Activated naive CD4-positive, alpha-beta T cell treated with anti-CD3 and anti-CD28 coated beads, Interleukin-2, amount 50 U/mL, for 16 hours (primary cell): ENCODE measurements around the gene SURF2.

Experiments
- DNase-seq: peaks from one replicate; pipeline ENCODE4 v3.0.0-alpha.2; 2020

Gene SURF2

DNA sequence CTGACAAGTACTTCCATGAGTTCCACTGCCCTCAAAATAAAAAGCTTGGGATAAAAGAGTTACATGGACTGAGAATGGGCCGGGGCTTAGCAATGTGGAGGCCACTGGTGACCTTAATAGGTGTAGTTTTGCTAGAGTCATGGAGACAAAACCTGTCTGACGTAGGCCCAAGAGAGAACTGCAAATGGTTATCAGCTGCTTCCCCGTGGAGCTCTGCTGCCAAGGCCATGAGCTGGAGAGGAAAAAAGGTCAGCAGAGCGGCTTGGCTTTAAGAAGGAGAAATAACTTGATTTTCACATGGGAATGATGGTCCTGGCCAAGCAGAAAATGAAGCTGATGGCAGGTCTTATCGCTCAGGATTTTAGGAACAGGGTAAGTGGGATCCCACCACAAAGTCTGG lies 16.7 kb upstream of the SURF2 start:
- DNase-seq = no peak

- DNase-seq = no peak
These were observed 16.1 kb upstream of the SURF2 start for GRCh38 chr9:133340256-133340655.

- no peak for DNase-seq
These were observed 15.4 kb upstream of the SURF2 start for GRCh38 chr9:133340916-133341315.

- DNase-seq = no peak
These were observed 14.8 kb upstream of the SURF2 start for GRCh38 chr9:133341369-133342068.

DNA sequence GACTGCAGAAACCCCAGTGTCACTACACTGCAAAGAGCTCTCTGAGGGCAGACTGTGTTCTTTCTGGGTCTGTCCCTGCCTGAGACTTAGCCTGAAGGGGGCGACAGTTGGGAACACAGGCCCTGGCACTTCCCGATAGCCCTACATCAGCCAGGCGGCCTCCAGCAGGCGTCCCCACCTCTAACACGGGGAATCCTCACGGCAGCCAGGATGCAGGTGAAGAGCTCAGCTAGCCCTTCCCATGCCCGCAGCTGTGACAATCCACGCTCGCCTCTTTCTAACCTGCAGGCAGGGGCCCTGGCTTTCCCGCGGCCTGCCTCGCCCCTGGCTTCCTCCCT lies 14.3 kb upstream of the SURF2 start:
- no peak for DNase-seq

DNA sequence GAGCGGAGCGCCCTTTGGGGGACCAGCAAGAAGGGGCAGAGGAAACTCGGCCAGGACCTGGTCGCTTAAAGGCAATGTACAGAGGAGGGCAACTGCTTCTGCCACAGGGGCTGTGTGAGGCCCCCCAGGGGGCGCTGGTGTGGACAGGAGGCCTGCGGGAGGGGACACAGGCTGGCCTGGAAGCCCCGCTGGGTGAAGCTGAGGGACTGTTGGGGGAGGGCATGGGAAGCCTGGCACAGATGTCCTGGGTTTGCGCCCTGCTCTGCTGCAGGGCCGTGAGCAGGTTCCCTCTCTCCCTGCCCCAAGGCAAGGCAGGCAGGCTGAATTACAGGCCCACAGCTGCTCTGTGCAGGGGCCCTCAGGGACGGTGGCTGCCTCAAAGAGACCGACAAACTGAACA lies 13.8 kb upstream of the SURF2 start:
- DNase-seq = no peak

GRCh38 chr9:133344071-133344470 lies 12.3 kb upstream of the SURF2 start:
- DNase-seq = no peak

GRCh38 chr9:133344979-133345378 lies 11.4 kb upstream of the SURF2 start:
- DNase-seq = no peak

DNA sequence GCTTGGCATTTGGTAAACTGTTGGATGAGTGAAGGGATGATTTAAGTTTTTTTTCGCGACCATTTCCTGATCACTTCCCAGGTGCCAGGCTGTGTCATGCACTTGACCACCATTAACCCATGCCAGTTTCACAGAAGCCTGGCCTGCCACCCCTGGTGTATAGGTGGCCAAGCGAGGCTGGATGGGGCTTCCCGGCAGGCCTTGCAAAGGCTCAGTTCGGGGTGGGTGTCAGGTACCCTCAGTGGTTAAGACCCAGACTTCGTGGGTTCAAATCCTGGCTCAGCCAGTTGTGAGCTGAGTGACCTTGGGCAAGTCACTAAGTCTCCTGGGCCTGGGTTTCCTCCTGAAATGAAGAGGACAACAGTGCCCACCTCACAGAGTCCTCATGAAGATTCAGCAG lies 10.8 kb upstream of the SURF2 start:
- no peak for DNase-seq

GRCh38 chr9:133346021-133346785 lies 10.1 kb upstream of the SURF2 start:
- no peak for DNase-seq

DNA sequence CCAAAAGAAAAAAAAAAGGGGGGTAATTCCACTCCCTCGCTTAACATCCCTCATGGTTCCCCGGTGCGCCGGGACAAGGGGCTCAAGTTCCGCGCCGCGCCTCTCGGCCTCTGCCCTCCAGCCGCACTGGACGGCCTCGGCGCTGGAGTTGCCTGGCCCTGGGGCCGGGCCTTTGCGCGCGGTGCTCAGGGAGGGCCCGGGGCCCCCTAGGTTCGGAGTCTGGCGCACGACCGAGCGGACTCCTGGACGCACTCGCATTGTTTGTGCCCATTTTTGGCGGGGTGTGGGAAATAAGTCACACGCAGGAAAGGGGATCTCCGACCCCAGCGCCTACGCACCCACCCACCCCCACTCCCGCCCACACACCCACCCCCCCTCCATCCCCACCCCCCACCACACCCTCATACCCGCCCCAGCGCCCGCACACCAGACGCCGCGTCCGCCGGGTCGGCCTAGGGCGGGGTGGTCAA lies 8.8 kb upstream of the SURF2 start:
- DNase-seq = peak; percentile 53

DNA sequence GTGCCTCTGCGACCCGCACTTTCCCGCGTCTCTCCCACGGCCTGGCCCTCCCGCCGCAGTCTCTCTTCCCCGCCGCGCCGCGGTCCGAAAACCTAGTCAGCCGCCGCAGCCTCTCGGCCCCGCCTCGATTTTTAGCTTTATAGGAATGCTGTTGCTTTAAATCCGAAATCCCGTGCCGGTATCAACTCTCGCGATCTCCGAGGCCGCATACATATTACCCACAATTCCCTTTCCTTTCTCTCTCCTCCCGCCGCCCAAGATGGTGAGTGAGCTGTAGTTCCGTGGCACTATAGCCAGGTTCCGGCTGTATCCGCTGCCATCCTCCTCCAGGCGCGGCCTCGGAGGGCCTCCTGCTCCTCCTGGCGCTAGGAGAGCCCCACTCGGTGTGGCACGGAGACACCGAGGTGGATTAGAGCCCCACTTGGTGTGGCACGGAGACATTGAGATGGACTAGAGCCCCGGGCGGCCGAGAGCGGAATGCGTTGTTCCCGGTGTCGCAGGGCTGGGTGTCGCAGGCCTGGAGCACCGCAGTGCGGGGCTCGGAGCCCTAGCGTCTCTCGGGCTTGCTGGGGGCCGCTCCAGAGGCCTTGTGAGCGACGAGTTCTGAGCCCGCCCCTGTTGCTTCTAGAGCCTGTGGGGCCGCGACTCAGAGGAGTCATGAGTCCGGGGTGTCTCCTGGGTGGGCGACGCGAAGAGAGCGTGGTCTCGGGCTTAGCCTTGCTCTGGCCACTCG lies 8.2 kb upstream of the SURF2 start, which contains the start of the genes MED22 and RPL7A:
Gene MED22, minus strand, starts transcription at position 147 of the 733 bp plus-strand sequence. CDS start 1,469 bp downstream, outside the sequence.
Gene RPL7A, plus strand, starts transcription at position 234 of the 733 bp plus-strand sequence. Its CDS starts 26 bp downstream, at position 260.
- peak; percentile 92 for DNase-seq

GRCh38 chr9:133348718-133349573 lies 7.4 kb upstream of the SURF2 start:
- DNase-seq = no peak

DNA sequence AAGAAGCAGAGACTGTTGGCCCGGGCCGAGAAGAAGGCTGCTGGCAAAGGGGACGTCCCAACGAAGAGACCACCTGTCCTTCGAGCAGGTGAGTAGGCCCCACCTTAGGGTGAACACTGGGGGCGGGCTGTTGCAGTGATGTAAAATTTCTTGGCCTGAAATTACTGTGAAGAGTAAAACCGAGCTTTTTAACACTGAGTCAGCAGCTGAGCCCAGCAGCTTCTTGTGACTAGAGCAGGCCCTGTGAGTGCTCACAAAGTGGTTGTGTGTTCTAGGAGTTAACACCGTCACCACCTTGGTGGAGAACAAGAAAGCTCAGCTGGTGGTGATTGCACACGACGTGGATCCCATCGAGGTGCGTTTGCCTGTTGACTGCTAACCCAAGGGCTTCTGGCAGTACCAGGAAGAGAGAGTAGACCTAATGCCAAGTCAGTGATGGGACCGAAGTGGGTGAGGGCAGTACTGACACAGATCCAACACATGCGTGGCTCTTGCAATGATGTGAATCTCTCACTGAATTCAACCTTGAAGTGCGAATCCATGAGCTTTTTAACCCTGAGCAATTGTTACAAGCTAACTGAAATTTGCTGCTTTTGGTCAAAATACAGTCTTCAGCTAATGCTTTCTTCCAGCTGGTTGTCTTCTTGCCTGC lies 6.3 kb upstream of the SURF2 start:
- no peak for DNase-seq

- no peak for DNase-seq
These were observed 4.8 kb upstream of the SURF2 start for GRCh38 chr9:133351526-133351907.

DNA sequence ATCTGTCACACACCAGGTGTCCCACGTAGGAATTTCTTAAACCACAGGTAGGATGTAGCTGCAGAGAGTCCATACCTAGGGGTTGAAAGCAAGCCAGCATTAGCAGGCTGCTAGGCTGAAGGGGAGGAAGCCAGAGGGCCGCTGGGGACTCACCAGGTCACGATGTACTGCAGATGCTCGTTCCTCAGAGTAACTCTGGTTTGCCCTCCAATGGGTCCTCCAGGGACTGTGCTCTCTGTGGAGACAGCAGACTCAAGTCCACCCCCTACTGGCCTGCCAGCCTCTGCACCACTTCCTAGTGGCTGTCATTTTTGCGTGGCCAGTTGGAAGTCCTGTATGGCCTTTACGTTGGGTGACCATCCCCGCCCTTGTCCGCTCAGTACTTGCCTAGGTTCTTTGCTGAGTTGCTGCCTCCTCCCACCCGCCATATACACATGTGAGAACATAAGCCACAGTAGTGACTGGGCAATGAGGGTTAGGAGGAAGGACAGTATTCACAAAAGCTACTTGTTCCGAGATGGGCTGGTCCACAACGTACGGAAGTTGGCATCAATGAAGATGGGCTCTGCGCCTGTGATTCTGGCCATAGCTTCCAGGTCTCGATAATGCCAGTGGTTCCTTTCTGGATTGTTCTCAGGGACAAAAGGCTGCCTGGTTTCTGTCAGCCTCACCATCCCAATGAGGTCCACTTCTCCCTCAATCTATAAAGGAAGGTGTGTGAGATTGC lies 4.3 kb upstream of the SURF2 start:
- DNase-seq = peak; percentile 49

GRCh38 chr9:133352635-133353340 lies 3.6 kb upstream of the SURF2 start:
- DNase-seq = no peak

- no peak for DNase-seq
These were observed 2.8 kb upstream of the SURF2 start for GRCh38 chr9:133353548-133353947.

DNA sequence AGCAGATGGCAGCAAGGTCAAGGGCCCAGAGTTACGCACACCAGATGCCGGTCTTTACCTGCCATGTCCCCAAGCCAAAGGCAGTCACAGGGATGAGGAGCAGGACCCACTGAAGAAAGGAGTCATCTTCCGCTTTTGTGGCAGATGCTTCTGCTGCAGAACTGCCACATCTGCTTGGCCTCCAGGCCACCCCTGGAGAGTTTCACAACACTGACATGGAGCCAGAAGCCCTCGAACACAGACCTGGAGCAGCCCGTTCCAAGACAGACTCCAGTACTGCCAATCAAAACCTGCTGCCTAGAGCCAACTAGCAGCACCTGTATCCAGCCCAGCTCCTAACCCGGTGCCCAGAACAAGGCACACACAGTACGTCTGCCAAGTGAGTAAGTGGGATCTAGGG lies 1.6 kb upstream of the SURF2 start:
- DNase-seq = no peak

DNA sequence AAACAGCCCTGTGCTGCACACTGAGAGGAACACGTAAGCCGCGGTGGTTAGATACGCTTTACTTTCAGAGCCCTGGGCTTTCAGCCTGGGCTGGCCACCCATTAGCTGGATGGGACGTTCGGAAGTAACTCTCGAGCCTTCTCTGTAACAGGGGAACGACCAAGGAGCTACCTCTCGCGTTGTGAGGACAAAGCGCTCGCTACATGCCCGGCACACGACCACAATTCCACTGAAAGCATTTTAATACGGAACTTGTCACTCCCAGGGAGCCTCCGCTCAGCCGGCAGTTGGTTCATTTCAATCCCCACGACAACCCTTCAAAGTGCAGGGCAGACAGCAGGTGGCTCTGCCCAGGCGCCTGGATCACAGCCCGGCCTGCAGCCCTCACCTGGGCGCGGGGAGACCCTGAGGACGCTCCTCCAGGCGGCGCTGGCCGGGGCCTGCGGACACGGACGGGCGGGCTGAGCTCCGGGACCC lies 431 bp upstream of the SURF2 start:
- no peak for DNase-seq

DNA sequence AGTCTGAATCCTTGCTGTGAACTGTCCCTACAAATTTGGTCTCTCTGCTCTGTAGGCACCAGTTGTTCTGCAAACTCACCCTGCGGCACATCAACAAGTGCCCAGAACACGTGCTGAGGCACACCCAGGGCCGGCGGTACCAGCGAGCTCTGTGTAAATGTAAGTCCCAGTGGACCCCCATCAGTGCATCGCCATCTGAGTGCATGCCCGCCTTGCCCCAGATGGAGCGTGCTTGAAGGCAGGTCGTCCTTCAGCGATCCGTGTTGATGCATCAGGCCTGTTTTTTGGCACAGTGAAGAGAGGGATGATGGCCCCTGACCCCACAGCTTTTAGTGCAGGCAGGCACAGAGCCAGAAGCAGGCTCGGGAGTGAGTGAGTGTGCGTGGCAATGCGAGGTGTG lies 1.3 kb downstream of the SURF2 start:
- DNase-seq = no peak
